ENCODE results near the gene KLHL3. TPM values are rescaled to one million over a fixed set of nuclear protein-coding genes. Genes with fewer than 3 reads are reported as not detected.
A peak's percentile ranks its signal among the peaks of the same experiment; 100 is the strongest.

Gene KLHL3
- polyA plus RNA-seq, 1 of the 3 experiments (the other 2 are of a cell fraction), result 3.8 TPM

DNA sequence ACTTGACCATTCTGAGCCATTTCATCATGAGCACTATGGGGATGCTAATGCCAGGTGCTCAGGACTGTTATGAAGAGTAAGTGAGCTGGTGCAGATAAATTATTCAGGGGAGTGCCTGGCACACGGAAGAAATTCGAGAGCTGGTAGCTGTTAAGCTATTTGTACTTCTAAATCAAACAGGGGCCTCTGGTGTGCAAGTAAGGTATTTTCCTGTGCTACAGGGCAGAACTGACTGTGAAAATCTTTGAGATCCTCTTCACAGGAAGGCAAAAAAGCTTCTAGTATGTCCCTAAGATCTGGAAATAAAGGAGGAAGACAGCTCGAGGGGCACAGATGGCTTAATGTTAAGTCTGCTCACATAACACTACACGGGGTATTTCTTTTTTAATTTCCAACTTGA is 130.5 kb downstream of the KLHL3 start:
- Histone ChIP-seq H3K27ac (ENCODE audit: low read depth in 2 of 2, low read length in 1 of 2) (no peak overlapping the region), H3K79me2 (ENCODE audit: insufficient read depth) (no peaks in the 10 kb centered on the region), H3K4me2 (no peak overlapping the region), H3K9ac (no peak overlapping the region), H2AFZ (ENCODE audit: low read depth) (no peak overlapping the region), H4K20me1 (ENCODE audit: insufficient read depth) (no peaks in the 10 kb centered on the region), H3K9me2 (no peaks in the 10 kb centered on the region), H3K27me3 (ENCODE audit: insufficient read depth) (peaks cover 40% of the 10 kb centered on the region), H3K9me3 (no peaks in the 10 kb centered on the region), H3K36me3 (replicated peaks in 1 of 2; ENCODE audit: control insufficient read depth in 1 of 2, insufficient read depth in 2 of 2, low read length in 1 of 2) (no peaks in the 10 kb centered on the region), H3K4me3 (ENCODE audit: low read depth in 2 of 2, low read length in 1 of 2) (no peak overlapping the region), H3F3A (replicated peaks; ENCODE audit: insufficient read depth) (no peaks in the 10 kb centered on the region), H3K4me1 (ENCODE audit: control insufficient read depth in 1 of 2, insufficient read depth in 2 of 2, low read depth in 1 of 2, low read length in 1 of 2) (peaks cover 0 to 32% of the 10 kb centered on the region in 2 experiments; a peak in 2 of 4 replicates)
- POLR2A ChIA-PET, result no interaction called here
- WGBS (ENCODE audit: low lambda C conversion rate), result 44% methylated on average over 4 of the region's 4 CpGs
- no peak for DNase-seq
- CTCF ChIA-PET, result interaction anchor here (0.7 to 3.7 kb wide), 15 partner anchors 9 to 391 kb away, joined by 3 to 23 read pairs (median 4); no protein-coding TSS in a partner anchor
- TF ChIP-seq, protein P1, sequence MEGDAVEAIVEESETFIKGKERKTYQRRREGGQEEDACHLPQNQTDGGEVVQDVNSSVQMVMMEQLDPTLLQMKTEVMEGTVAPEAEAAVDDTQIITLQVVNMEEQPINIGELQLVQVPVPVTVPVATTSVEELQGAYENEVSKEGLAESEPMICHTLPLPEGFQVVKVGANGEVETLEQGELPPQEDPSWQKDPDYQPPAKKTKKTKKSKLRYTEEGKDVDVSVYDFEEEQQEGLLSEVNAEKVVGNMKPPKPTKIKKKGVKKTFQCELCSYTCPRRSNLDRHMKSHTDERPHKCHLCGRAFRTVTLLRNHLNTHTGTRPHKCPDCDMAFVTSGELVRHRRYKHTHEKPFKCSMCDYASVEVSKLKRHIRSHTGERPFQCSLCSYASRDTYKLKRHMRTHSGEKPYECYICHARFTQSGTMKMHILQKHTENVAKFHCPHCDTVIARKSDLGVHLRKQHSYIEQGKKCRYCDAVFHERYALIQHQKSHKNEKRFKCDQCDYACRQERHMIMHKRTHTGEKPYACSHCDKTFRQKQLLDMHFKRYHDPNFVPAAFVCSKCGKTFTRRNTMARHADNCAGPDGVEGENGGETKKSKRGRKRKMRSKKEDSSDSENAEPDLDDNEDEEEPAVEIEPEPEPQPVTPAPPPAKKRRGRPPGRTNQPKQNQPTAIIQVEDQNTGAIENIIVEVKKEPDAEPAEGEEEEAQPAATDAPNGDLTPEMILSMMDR (IDR thresholded peaks at IDR 0.05), result peak; percentile 27; the same call in 1 of the 2 replicates
- TF ChIP-seq GATA2 (CRISPR knock-in tag; IDR thresholded peaks at IDR 0.05), result no peak
- no peak for TF ChIP-seq TCF12 (IDR thresholded peaks at IDR 0.05)
- TF ChIP-seq TAF1 (IDR thresholded peaks at IDR 0.05; ENCODE audit: borderline replicate concordance, low read depth, low read length), result no peak
- peak; percentile 15; the same call in 1 of the 2 replicates for TF ChIP-seq SMC3 (IDR thresholded peaks at IDR 0.05; ENCODE audit: low read depth, low read length)
- TF ChIP-seq, protein P2, sequence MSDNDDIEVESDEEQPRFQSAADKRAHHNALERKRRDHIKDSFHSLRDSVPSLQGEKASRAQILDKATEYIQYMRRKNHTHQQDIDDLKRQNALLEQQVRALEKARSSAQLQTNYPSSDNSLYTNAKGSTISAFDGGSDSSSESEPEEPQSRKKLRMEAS (IDR thresholded peaks at IDR 0.05; ENCODE audit: low read depth), result no peak
- TF ChIP-seq CHD2 (IDR thresholded peaks at IDR 0.05; ENCODE audit: low read length, partially characterized antibody), result no peak
- TF ChIP-seq, protein P3, sequence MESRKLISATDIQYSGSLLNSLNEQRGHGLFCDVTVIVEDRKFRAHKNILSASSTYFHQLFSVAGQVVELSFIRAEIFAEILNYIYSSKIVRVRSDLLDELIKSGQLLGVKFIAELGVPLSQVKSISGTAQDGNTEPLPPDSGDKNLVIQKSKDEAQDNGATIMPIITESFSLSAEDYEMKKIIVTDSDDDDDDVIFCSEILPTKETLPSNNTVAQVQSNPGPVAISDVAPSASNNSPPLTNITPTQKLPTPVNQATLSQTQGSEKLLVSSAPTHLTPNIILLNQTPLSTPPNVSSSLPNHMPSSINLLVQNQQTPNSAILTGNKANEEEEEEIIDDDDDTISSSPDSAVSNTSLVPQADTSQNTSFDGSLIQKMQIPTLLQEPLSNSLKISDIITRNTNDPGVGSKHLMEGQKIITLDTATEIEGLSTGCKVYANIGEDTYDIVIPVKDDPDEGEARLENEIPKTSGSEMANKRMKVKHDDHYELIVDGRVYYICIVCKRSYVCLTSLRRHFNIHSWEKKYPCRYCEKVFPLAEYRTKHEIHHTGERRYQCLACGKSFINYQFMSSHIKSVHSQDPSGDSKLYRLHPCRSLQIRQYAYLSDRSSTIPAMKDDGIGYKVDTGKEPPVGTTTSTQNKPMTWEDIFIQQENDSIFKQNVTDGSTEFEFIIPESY (IDR thresholded peaks at IDR 0.05; ENCODE audit: borderline replicate concordance, low read depth), result no peak
- TF ChIP-seq RAD21 (IDR thresholded peaks at IDR 0.05; ENCODE audit: low read length), result peak; percentile 56
- TF ChIP-seq, protein P4, sequence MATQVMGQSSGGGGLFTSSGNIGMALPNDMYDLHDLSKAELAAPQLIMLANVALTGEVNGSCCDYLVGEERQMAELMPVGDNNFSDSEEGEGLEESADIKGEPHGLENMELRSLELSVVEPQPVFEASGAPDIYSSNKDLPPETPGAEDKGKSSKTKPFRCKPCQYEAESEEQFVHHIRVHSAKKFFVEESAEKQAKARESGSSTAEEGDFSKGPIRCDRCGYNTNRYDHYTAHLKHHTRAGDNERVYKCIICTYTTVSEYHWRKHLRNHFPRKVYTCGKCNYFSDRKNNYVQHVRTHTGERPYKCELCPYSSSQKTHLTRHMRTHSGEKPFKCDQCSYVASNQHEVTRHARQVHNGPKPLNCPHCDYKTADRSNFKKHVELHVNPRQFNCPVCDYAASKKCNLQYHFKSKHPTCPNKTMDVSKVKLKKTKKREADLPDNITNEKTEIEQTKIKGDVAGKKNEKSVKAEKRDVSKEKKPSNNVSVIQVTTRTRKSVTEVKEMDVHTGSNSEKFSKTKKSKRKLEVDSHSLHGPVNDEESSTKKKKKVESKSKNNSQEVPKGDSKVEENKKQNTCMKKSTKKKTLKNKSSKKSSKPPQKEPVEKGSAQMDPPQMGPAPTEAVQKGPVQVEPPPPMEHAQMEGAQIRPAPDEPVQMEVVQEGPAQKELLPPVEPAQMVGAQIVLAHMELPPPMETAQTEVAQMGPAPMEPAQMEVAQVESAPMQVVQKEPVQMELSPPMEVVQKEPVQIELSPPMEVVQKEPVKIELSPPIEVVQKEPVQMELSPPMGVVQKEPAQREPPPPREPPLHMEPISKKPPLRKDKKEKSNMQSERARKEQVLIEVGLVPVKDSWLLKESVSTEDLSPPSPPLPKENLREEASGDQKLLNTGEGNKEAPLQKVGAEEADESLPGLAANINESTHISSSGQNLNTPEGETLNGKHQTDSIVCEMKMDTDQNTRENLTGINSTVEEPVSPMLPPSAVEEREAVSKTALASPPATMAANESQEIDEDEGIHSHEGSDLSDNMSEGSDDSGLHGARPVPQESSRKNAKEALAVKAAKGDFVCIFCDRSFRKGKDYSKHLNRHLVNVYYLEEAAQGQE (IDR thresholded peaks at IDR 0.05; ENCODE audit: low read depth, low read length), result no peak
- TF ChIP-seq SIN3A (IDR thresholded peaks at IDR 0.05; ENCODE audit: borderline replicate concordance, low read depth, low read length), result no peak
- TF ChIP-seq, protein P5, sequence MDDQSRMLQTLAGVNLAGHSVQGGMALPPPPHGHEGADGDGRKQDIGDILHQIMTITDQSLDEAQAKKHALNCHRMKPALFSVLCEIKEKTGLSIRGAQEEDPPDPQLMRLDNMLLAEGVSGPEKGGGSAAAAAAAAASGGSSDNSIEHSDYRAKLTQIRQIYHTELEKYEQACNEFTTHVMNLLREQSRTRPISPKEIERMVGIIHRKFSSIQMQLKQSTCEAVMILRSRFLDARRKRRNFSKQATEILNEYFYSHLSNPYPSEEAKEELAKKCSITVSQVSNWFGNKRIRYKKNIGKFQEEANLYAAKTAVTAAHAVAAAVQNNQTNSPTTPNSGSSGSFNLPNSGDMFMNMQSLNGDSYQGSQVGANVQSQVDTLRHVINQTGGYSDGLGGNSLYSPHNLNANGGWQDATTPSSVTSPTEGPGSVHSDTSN (IDR thresholded peaks at IDR 0.05), result no peak
- no peak for TF ChIP-seq GABPA (IDR thresholded peaks at IDR 0.05; ENCODE audit: low read depth)
- no peak for TF ChIP-seq TEAD4 (IDR thresholded peaks at IDR 0.05; ENCODE audit: borderline replicate concordance, insufficient read depth)
- TF ChIP-seq MXI1 (IDR thresholded peaks at IDR 0.05; ENCODE audit: low read depth, low read length), result no peak
- TF ChIP-seq, protein P6, sequence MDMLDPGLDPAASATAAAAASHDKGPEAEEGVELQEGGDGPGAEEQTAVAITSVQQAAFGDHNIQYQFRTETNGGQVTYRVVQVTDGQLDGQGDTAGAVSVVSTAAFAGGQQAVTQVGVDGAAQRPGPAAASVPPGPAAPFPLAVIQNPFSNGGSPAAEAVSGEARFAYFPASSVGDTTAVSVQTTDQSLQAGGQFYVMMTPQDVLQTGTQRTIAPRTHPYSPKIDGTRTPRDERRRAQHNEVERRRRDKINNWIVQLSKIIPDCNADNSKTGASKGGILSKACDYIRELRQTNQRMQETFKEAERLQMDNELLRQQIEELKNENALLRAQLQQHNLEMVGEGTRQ (IDR thresholded peaks at IDR 0.05; ENCODE audit: borderline replicate concordance, low read depth, low read length), result no peak
- no peak for TF ChIP-seq EZH2phosphoT487 (IDR thresholded peaks at IDR 0.05; ENCODE audit: borderline replicate concordance, low read depth)
